Stimulated activated CD4-positive, alpha-beta T cell treated with anti-CD3 and anti-CD28 coated beads, Interleukin-2, amount 100 ng/mL, for 48 hours (primary cell): ENCODE results near the gene ADPRHL1.
"Not testable (repeated sequence)": the region's sequence is repeated elsewhere in the genome, so short reads cannot be mapped to it uniquely, and the experiment has no call there.

Experiments
- DNase-seq, 2 donors: peaks; one replicate each; pipeline ENCODE4 v3.0.0-alpha.2; 2020

Gene ADPRHL1

GRCh38 chr13:113477724-113478123 is 24.4 kb upstream of the ADPRHL1 start:
- no peak for DNase-seq

GRCh38 chr13:113476811-113477210 is 23.5 kb upstream of the ADPRHL1 start:
- no peak for DNase-seq

GRCh38 chr13:113475911-113476310 is 22.6 kb upstream of the ADPRHL1 start:
- no peak for DNase-seq

- DNase-seq = no peak
Measured at GRCh38 chr13:113475280-113475679, 22.0 kb upstream of the ADPRHL1 start.

- no peak for DNase-seq
Measured at GRCh38 chr13:113474179-113474578, 20.9 kb upstream of the ADPRHL1 start.

DNA sequence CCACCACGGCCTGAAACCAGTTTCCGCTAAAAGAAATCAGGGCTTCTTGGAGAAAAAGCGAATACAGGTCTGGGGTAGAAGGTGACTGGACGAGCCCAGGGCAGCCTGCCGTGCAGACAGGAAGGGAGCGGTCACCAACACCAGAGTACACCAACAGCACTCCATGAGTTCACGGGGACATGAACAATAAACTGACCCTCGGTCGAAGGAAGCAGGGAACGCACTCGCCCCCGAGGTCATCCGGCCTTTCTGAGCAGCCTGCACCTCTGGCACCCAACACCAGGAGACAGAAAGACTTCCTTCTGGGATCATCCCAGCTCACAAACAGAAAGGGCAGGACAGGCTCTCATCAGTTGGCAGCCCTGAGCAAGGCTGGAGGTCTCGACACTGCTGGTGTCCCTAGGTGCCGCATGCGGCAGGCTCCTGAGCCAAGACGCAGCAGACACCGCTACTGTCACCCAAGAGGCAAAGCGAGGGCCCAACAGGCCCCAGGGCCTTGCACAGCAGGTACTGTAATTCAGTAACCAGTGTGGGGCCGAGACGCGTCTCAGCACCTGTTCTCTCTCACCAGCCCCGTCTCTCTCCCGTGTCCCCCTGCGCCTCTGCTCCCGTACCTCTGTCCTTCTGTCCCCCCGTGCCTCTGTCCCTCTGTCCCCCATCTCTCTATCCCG is 19.2 kb upstream of the ADPRHL1 start:
- no peak for DNase-seq

DNA sequence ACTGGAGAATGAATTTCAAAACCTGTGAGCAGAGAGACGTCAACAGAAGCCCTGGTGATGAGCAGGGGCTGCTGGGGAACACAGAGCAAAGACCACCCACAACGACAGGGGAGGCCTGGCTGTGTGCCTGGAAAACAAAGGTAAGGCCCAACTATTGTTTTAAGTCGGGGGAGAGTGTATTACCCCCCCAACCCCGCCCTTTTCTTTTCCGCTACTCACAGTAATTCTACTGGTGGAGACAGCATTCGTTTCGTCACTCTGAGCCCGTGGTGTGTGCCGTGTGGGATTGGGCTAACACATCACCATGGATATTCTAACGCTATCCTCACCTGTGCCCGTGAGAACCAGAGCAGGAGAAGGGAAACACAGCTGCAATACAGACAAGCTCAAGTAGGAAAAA is 18.6 kb upstream of the ADPRHL1 start:
- no peak for DNase-seq

- not testable (repeated sequence) for DNase-seq
Measured at GRCh38 chr13:113470635-113471163, 17.4 kb upstream of the ADPRHL1 start.

- no peak for DNase-seq
Measured at GRCh38 chr13:113470073-113470472, 16.8 kb upstream of the ADPRHL1 start.

DNA sequence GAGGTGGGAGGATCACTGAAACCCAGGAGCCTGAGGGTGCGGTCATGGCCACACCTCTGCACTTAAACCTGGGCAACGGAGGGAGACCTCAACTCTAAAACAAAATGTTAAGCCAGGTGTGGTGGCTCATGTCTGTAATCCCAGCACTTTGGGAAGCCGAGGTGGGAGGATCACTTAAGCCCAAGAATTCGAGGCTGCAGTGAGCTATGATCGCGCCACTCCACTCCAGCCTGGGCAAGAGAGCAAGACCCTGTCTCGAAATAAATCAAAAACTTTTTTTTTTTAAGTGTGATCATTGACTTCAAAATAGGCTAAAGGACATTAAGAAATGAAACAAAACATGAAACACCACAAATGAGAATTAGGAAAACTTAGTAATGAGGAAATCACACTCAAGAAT is 16.3 kb upstream of the ADPRHL1 start:
- DNase-seq = no peak

- DNase-seq = no peak
Measured at GRCh38 chr13:113468472-113469201, 15.3 kb upstream of the ADPRHL1 start.

DNA sequence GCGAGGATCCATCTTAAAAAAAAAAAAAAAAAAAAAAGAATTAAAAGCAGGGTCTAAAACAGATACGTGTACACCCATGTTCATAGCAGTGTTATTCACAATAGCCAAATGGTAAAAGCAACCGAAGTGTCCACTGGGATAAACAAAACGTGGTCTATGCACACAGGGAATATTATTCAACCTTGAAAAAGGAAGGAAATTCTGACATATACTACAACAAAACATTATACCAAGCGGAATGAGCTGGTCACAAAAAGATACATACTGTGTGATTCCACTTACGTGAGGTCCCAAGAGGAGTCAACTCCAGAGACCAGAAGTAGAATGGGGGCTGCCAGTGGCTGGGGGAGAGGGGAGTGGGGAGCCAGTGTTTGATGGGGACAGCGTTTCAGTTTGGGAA is 14.7 kb upstream of the ADPRHL1 start:
- no peak for DNase-seq

GRCh38 chr13:113466383-113466782 is 13.1 kb upstream of the ADPRHL1 start:
- no peak for DNase-seq

DNA sequence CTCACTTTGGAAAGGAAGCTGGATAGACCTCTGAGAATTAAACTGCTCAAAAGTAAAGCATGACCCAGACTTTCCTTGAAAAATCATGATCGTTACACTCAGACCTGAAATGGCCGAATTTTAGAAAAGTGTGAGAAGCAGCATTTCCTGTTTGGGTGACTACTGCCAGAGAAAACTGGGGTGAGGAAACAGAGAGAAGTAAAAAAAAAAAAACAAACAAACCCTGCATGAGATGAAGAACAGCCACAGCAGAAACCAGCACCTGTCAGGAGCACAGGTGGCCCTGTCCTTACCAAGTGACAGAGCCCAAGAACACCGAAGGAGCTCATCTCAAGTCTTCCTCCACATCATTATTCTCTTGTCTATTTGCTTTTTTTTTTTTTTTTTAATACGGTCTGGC is 12.0 kb upstream of the ADPRHL1 start:
- DNase-seq = no peak

GRCh38 chr13:113464476-113464875 is 11.2 kb upstream of the ADPRHL1 start:
- DNase-seq = no peak

DNA sequence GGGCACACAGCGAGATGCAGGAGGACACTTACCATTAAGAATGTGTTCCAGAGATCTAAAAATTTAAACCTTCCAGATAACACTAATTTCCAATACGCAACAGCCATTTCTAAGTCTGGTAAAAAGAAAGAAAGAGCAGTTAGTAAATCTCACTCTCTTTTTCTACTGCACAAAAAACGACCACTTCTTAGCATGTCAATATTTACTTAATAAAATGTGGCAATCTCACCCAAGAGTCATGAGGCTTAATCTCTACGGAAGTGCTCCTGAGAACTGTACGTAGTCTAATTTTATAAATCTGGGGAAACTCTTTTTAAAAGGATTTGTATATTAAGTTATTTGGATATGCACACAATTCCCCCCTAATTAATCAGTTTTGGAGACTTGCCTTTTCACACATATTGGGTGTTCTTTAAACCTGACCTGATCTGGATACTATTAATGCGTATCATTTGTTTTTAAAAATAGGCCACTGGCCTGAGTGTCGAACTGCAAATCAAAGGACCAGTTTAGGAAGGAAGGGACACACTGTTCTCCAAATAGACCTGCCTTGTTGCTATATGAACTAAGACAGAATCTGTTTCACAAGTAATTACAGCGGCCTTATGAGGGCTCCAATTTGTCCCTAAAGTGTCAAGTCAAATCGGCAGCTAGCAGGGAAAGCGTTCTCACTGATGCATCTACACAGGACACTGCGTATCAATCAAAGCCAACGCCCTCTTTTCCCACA is 7.9 kb upstream of the ADPRHL1 start:
- no peak for DNase-seq

- no peak for DNase-seq
Measured at GRCh38 chr13:113460599-113460998, 7.3 kb upstream of the ADPRHL1 start.

- DNase-seq = no peak
Measured at GRCh38 chr13:113460064-113460555, 6.8 kb upstream of the ADPRHL1 start.

- DNase-seq = no peak
Measured at GRCh38 chr13:113458253-113459065, 5.2 kb upstream of the ADPRHL1 start.

DNA sequence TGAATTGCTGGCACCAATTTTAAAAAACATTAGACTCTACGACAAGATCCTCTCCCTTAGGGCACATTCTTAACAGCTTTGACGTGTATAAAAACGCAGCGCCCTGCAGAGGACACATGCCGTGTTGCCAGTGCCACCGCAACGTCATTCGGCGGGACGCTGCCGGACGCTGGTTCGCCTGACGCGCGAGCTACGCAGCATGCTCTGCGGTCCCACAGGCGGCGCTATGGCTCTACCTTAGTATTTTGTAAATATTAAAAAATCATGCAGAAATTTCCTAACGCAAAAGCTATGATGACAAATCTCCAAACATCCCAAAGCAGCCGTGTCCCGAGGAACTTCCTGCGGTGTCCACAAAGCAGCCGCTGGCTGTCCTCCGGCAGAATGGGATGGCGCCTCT is 4.2 kb upstream of the ADPRHL1 start:
- no peak for DNase-seq

DNA sequence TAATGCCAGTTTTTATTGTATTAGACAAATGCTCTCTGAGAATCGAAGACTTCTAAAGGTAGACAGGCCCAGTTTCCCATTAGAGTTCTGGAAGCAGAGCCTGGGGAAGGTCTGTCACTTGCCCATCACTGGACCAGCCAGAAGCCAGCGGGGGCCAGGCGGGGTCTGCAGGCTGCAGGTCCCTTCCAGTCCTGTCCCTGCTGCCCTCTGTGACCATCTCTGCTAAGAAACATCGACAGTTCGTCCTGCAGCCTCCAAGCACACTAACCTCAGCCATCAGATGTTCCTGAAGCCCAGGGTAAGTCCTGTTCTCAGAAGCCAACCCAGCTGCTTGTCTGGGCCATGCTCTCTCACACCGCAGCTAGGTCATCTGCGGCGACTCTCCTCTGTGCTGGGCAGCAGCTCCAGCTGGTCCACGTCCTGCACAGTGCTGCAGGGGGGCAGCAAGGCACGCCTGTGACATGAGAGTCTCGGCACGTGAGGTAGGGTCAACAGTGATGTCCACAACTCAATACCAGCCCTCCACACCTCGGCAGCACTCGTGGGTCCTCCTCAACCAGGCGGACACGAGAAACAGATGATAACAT is 2.9 kb upstream of the ADPRHL1 start:
- no peak for DNase-seq

DNA sequence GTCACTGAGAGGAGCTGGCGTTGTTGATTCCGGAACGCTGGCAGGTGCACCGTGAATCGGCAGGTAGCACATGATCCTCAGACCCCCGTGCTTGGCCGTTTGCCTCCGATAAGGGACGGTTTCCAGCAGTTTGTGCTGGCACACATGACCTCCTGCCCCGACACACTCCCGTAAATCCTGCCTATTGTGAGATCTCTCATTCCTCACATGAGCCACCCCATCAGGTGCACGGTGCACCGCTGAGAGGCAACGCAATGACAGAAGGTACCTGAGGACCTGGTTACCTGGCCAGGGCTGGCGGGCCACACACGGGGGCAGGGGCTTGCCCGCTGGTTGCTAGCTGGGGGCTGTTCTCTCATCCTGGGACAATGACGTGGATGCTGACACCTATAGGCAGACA is 2.1 kb upstream of the ADPRHL1 start:
- no peak for DNase-seq
